WI38 (cell line): ENCODE measurements around the gene ADGB.

Source experiments
- H3K4me3 ChIP-seq: 2 replicates; pipeline ENCODE4 v1.5.1; 2011; ENCODE audit warnings: low read depth, mild to moderate bottlenecking, control low read depth, low read length
- CTCF ChIP-seq: IDR thresholded peaks from 2 replicates; pipeline ENCODE4 v1.5.1; 2012; ENCODE audit warnings: low read depth, mild to moderate bottlenecking, control low read depth, low read length

The ADGB gene

GRCh38 chr6:146819596-146820320, 221.0 kb downstream of the ADGB start:
- TF ChIP-seq CTCF: no peak
- no peak overlapping the region for H3K4me3 ChIP-seq

- H3K4me3 ChIP-seq: no peak overlapping the region
- TF ChIP-seq CTCF: no peak
These were observed 228.6 kb downstream of the ADGB start for GRCh38 chr6:146827216-146827928.

- H3K4me3 ChIP-seq: no peak overlapping the region
- no peak for TF ChIP-seq CTCF
These were observed 231.2 kb downstream of the ADGB start for GRCh38 chr6:146829792-146830565.

GRCh38 chr6:146833157-146833556, 234.4 kb downstream of the ADGB start:
- no peak for TF ChIP-seq CTCF
- no peak overlapping the region for H3K4me3 ChIP-seq

- H3K4me3 ChIP-seq: no peak overlapping the region
- no peak for TF ChIP-seq CTCF
These were observed 241.4 kb downstream of the ADGB start for GRCh38 chr6:146840216-146840615.

- TF ChIP-seq CTCF: no peak
- H3K4me3 ChIP-seq: no peak overlapping the region
These were observed 241.9 kb downstream of the ADGB start for GRCh38 chr6:146840641-146841040.
